HG03064 (cell line): ENCODE measurements around the gene ZNF473.
A peak's percentile ranks its signal among the peaks of the same experiment; 100 is the strongest.

Experiments used
- ATAC-seq: cut with Tn5 transposase; IDR thresholded peaks from one replicate; pipeline ENCODE4 v1.9.1; 2021; ENCODE audit warnings: low read depth; ENCODE audit not compliant: unreplicated experiment

Gene ZNF473

GRCh38 chr19:50003254-50003788 is 22.5 kb upstream of the ZNF473 start:
- no peak for ATAC-seq

GRCh38 chr19:50003810-50004419 is 21.9 kb upstream of the ZNF473 start:
- ATAC-seq: no peak

- no peak for ATAC-seq
Measured at GRCh38 chr19:50005428-50005827, 20.4 kb upstream of the ZNF473 start.

GRCh38 chr19:50007170-50007569 is 18.6 kb upstream of the ZNF473 start:
- no peak for ATAC-seq

GRCh38 chr19:50007947-50008346 is 17.9 kb upstream of the ZNF473 start:
- ATAC-seq: no peak

GRCh38 chr19:50008532-50008931 is 17.3 kb upstream of the ZNF473 start:
- ATAC-seq: no peak

GRCh38 chr19:50016225-50016807 is 9.5 kb upstream of the ZNF473 start:
- no peak for ATAC-seq

GRCh38 chr19:50020481-50020880 is 5.3 kb upstream of the ZNF473 start:
- ATAC-seq: no peak

- no peak for ATAC-seq
Measured at GRCh38 chr19:50022823-50023222, 3.0 kb upstream of the ZNF473 start.

- ATAC-seq: no peak
Measured at GRCh38 chr19:50024719-50025021, 1.1 kb upstream of the ZNF473 start.

GRCh38 chr19:50025022-50025793 is 597 bp upstream of the ZNF473 start, which contains the start of gene VRK3:
TSS of gene VRK3 (minus strand) at chr19:50025372. CDS start at chr19:50016162, 9,210 bp downstream.
- peak; percentile 72 for ATAC-seq

GRCh38 chr19:50026550-50026906 is 723 bp downstream of the ZNF473 start:
- no peak for ATAC-seq

- ATAC-seq: no peak
Measured at GRCh38 chr19:50030225-50030624, 4.4 kb downstream of the ZNF473 start.

- ATAC-seq: no peak
Measured at GRCh38 chr19:50030937-50031336, 5.1 kb downstream of the ZNF473 start.

GRCh38 chr19:50036908-50037307 is 11.1 kb downstream of the ZNF473 start:
- ATAC-seq: no peak

- ATAC-seq: no peak
Measured at GRCh38 chr19:50039968-50040367, 14.2 kb downstream of the ZNF473 start.

GRCh38 chr19:50040967-50041366 is 15.2 kb downstream of the ZNF473 start:
- ATAC-seq: no peak

- ATAC-seq: no peak
Measured at GRCh38 chr19:50042363-50043024, 16.7 kb downstream of the ZNF473 start.

- no peak for ATAC-seq
Measured at GRCh38 chr19:50043967-50044366, 18.2 kb downstream of the ZNF473 start.

GRCh38 chr19:50044922-50045321 is 19.1 kb downstream of the ZNF473 start:
- ATAC-seq: no peak
